ENCODE measurements around the gene ZNF132.
"Not testable (repeated sequence)": the region's sequence is repeated elsewhere in the genome, so short reads cannot be mapped to it uniquely, and the experiment has no call there.

The ZNF132 gene

DNA sequence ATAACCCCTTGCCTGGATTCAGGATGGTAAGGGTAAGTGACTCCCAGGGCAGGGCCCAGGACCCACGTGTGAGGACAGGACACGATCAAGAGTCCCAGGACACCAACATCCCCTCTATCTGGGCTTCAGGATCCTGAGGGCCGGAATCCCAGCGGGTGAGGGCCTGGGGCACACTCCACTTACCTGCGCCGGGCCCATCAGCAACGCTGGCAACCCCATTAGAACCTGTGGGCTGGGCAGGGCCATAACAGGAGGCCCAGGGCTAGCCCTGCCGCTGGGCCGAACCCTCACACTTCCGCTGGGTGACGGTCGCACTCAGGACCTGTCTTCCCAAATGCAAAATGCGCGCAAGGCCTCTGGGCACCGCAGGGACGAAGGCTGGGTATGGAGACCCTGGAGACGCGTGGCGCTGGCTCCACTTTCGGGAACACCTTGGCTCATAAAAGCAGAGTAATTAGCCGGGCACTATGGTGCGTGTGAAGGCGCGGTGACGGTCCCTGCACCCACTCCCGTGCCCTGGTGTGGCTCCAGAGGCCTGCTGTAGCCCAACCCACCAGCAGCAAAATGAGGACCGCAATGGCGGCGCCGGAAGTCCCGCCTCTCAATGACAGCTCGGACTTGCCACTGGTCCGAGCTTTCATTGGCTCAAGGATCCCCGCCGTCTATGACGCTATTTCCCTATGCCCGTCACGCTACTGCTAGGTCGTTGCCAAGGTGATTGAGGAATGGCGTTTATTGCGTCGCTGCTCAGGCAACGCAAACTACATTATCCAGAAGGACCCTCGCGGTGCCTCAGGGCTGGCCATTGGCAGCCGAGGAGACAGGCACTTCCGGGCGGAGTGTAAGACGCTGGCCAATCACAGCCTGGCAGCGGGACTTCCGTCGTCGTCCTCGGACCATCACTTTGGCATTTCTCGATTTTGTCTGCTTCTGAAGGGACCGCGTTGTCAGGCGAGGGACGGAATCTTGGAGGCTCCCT lies at the start of gene ZNF132:
ZNF132 (minus strand) TSS at position 578 of the 979 bp plus-strand sequence; CDS start at position 246, 332 bp downstream.
- peak; percentile 100 for DNase-seq

DNA sequence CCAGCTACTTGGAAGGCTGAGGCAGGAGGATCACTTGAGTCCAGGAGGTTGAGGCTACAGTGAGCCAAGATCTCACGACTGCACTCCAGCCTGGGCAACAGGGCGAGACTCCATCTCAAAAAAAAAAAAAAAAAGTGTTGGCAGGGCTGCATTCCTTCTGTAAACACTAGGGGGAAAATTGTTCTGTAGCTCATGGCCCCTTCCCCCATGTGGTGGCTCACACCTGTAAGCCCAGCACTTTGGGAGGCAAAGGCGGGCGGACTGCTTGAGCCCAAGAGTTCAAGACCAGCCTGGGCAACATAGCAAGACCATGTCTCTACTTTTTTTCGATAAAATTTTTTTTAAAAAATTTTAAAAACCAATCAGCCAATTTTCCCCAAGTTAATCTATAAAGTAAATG lies 44.4 kb upstream of the ZNF132 start:
- peak; percentile 49 for DNase-seq

DNA sequence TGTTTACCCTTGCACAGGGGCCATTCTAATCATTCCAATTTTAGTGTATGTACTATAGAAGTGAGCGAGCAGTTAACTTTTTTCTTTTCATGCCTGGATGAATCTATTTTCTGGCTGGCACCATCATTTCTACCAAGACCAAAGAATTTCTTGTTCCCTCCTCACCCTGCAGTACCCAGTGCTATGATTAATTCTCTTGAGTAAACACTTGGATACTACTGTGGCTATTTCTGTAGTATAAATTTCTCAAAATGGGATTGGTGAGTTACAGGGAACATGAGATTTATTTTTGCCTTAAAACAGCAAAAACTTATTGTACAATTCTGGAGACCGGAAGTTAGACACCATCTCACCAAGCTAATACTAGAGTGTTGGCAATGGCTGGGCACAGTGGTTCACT lies 43.8 kb upstream of the ZNF132 start:
- DNase-seq: no peak

DNA sequence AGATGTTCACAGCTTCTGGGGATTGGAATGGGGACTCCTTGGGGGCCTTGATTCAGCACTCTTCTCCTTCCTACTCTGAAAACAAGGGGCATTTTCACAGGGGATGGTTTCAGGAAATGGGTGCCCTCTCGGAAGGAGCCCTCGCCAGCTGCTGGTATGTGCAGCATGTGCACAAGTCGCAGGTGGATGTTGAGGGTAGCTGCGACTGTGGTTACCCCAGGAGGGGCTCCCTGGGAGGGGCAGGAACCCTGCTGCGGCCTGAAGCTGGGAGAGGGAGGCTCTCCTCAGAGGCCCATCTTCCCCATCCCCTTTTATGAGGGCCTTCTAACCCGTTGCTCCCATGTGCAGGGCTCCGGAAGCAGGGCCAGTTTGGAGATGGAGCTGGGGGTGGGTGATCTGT lies 42.4 kb upstream of the ZNF132 start:
- DNase-seq: no peak

DNA sequence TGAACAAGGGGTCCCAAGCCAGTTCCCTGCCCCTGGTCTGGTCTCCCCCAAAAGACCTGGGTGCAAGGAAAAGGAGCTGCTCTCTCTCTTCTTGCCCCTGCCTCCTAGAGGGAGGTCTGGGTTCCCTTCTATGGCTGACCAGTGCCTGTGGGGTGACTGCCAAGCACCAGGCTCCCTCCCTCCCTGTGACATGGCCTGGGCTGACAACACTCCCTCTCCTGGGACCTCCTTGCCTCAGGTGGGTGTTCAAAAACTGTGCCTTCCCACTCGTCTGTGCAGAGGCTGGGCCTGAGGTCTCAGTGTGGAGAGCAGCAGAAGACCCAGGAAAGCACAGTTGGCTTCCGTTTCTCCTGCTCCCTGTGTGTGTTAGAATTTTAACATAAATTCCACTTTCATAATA lies 40.9 kb upstream of the ZNF132 start:
- no peak for DNase-seq

DNA sequence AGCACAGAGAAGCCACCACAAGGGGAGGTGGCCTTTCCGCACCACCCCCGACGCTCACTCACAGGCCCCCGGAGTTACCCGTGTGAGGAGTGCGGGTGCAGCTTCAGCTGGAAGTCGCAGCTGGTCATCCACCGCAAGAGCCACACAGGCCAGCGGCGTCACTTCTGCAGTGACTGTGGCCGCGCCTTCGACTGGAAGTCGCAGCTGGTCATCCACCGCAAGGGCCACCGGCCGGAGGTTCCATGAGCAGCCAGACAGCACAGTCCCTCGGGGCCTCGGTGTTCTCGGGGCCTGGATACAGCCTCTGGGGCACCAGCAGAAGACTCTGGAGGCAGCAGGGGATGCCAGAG lies 40.5 kb upstream of the ZNF132 start:
- DNase-seq: no peak

DNA sequence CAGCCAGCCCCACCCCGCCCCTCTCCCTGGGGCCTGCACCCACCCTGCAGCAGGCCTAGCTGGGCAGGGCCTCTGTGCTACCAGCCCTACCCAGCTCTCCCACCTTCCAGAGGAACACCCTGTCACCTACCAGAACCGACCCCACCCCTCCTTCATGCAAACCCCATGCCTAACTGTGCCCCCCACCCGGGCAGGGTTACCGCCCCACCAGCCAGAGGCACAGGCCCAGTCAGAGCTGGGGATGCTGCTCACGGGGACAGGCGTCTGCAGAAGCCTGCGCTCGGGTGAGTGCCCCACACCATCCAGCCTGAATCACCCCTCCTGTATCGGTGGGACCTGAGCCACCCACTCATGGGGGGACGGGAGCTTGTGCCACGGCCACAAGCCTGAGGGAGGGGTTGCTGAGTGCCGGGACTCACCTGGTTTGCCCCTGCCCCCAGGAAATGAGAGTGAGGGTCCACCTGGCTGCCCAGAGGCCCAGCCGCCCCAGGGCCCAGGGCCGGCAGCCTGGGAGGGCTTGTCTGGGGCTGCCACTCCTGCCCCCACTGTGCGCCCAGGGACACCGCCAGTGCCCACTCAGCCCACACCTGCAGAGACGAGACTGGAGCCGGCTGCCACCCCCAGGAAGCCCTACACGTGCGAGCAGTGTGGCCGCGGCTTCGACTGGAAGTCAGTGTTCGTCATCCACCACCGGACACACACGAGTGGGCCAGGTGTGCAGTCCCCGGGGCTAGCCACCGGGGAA lies 40.0 kb upstream of the ZNF132 start:
- no peak for DNase-seq

DNA sequence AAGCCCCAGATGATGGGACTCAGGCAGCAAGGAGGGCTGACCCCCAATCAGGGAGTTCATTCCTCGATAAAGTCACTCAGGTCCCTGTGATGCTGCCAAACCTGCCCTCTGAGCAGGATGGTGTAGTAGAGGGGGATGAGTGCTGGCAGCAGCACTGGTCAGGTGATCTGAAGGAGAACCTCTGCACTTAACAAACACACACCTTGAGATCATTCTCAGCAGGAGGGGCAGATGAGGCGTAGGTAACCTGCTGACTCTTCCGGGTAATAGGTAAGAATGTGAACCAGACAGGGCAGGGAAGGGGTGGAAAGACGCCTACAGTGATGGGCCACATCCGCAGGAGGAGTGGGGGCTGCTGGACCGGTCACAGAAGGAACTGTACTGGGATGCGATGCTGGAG lies 39.4 kb upstream of the ZNF132 start:
- no peak for DNase-seq

DNA sequence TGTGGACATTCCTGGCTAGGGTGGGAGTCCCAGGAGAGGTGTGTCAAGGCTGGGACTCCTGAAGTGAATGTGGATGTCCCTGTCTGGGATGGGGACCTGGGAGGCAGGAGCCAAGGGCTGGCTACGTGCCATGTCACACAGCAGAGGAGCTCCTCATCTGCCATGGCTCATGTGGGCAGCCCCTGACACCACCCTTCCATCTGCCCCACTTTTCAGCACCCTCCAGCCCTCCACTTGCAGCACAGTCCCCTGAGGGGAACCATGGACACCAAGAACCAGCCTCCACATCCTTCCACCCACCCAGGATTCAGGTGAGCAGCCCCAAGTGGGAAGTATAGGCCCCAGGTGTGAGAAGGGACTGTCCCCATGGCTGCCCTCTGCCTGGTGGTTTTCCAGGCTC lies 37.9 kb upstream of the ZNF132 start:
- no peak for DNase-seq

DNA sequence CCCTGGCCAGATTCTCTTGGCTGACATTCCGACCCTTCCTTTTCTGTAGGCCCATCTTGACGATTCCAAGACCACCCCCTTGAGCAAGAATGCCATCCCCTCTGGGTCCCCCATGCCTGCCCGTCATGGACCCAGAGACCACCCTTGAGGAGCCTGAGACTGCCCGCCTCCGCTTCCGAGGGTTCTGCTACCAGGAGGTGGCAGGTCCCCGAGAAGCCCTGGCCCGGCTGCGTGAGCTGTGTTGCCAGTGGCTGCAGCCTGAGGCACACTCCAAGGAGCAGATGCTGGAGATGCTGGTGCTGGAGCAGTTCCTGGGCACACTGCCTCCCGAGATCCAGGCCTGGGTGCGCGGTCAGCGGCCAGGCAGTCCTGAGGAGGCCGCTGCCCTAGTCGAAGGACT lies 37.2 kb upstream of the ZNF132 start:
- no peak for DNase-seq

DNA sequence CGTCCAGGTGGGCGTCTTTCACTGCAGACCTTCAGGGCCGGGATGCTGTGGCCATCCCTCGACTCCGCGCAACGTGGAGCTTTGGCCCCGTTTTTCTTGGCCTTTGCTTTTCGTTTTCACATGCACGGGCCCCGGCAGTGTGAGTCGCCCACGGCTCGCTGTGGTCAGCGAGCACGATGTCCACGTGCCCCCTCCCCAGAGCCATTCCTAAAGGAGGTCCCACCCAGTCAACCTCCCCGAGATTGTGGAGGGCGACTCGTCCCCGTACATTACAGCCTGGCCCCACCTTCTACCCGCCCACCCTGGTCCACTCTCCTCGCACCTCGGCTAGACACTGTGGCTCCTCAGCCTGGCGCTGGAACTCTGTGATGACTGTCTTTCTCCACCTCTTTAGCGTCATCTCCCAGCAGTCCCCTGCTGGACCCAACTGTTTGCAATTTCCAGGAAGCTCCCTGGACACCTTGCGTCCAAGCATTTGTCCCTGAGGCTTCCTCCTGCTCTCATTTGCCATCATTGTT lies 36.6 kb upstream of the ZNF132 start:
- peak; percentile 35 for DNase-seq

DNA sequence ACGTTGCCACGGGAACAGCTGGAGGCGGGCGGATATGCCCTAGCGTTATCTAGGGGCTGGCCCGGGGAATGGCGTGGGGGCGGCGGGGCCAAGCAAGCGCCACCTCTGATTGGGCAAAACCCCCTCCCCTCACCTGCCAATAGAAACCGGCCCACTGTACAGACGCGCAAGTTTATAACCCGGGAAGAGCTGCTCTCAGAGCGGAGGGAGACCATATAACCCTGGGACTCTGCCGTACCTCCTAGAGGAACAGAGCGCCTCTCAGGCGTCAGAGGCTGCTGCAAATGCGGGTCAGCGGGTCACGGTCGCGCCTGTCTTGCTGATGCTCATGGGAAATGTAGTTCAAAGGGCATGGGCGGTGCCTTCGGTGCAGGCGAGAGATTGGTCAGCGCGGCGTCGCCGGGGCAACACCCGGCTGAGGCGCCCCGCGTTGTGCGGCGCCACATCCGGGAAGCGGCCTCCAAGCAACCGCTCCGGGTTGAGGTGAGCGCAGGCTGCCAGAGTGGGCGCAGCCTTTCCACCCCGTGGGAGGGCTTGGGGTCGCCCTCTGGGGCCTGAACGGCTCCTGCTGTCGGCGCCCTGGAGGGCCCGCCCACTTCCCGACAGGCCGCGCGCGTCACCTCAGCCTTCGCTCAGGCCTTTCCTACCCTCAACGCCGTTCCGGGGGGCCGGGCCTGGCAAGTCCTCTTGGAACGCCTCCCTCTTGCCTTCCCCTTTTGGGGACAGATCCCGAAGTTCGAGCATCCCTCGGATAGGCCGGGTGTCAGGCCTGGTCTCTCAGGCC lies 36.0 kb upstream of the ZNF132 start, which contains the start of gene ZNF446:
ZNF446 (plus strand) TSS at position 639 of the 784 bp plus-strand sequence. CDS start 867 bp downstream, outside the sequence.
- DNase-seq: peak; percentile 99

DNA sequence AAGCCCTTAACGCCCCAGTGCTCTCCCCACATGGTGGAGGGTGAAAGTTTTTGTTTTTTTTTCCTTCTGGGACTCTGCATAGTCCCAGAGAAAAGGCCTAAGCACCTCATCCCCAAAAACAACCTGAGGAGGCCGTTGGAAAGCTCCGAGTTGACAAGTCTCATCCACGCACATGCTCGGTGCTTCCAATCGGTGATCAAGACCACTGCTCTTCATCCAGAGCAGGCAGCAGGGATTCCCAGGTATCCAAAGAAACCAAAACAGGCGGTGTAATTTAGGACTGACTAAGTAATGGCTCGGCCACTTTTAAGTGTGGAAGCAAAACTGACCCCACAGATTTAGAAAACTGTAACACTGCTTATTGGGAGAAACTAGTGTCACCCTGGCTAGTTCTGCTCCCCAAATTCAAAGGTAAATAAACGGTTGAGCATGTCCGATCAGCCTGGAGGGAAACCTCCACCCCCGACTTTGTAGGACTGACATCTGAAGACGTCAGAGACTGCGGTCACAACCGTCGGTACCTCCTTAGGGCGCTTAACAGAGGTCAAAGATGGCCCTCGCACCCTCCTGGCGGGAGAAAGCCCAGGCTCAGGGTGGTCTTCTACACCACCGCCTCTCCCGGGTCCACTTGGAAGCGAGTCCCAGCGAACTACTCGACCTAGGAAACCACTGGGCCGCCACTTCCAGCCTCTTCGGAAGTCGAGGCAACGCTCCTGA lies 35.2 kb upstream of the ZNF132 start:
- no peak for DNase-seq

DNA sequence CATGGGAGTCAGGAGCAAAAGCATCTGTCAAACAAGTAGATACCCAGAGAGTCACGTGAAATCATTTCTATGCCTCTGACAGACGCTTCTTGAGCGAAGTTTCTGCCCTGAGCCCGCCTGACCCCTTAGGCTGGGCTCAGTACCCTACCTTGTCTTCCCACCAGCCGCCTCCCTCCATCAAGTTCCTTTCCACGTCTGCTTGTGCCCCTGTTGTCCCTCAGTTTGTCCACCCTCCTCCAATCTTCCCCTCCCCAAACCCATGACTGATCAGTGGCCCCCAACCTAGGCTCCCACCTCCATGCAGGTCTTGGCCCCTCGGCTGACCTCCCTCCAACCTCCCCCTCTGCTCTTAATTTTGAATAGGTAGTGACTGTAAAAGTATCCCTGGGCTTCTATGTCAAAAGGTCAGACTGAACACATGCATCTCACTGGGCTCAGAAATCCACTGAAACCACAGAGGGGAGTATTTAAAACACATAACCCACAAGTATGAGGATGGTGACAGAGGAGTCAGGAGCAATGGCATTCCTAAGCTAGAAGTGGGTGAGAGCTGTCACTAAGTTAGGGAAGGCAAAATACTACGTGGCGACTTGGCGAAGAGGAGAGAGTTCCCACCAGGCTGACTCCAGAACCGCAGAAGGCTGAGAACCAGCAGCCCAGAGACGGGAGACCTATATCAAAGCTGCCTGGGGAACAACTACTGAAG lies 34.5 kb upstream of the ZNF132 start:
- no peak for DNase-seq

DNA sequence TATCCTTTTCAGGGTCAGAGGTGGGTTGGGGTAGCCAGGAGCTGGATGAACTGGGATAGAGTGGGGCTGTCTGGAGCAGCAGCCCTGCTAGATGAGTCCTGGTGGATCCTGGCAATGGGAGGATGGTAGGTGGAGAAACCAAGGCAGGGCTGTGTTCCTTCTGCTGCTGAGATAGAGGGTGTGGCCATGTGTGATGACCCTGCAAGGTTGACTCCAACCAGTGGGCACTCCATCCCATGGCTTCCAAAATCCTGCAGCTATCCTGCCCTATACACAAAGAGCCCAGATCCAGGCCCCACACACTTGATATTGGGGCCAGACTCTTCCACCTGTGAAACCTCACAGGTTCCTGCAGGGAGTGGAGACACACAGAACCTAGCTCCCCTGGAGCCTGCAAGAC lies 33.8 kb upstream of the ZNF132 start:
- no peak for DNase-seq

DNA sequence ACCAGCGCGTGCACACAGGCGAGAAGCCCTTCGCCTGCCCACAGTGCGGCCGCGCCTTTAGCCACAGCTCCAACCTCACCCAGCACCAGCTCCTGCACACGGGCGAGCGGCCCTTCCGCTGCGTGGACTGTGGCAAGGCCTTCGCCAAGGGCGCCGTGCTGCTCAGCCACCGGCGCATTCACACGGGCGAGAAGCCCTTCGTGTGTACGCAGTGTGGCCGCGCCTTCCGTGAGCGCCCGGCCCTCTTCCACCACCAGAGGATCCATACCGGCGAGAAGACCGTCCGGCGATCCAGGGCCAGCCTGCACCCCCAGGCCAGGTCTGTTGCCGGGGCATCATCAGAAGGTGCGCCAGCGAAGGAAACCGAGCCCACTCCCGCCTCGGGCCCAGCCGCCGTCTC lies 31.8 kb upstream of the ZNF132 start:
- no peak for DNase-seq

DNA sequence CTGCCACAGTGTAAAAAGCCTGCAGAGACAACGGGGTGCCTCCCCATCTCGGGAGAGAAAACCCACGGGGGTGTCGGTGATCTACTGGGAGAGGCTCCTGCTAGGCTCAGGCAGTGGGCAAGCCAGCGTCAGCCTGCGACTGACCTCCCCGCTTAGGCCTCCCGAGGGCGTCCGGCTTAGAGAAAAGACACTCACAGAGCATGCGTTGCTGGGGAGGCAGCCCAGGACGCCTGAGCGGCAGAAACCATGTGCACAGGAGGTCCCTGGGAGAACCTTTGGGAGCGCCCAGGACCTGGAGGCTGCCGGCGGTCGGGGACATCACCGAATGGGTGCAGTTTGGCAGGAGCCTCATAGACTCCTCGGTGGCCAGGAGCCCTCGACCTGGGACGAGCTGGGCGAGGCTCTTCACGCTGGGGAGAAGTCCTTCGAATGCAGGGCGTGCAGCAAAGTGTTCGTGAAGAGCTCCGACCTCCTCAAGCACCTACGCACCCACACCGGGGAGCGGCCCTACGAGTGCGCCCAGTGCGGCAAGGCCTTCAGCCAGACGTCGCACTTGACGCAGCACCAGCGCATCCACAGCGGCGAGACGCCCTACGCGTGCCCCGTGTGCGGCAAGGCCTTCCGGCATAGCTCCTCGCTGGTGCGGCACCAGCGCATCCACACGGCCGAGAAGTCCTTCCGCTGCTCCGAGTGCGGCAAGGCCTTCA lies 31.0 kb upstream of the ZNF132 start:
- DNase-seq: not testable (repeated sequence)

DNA sequence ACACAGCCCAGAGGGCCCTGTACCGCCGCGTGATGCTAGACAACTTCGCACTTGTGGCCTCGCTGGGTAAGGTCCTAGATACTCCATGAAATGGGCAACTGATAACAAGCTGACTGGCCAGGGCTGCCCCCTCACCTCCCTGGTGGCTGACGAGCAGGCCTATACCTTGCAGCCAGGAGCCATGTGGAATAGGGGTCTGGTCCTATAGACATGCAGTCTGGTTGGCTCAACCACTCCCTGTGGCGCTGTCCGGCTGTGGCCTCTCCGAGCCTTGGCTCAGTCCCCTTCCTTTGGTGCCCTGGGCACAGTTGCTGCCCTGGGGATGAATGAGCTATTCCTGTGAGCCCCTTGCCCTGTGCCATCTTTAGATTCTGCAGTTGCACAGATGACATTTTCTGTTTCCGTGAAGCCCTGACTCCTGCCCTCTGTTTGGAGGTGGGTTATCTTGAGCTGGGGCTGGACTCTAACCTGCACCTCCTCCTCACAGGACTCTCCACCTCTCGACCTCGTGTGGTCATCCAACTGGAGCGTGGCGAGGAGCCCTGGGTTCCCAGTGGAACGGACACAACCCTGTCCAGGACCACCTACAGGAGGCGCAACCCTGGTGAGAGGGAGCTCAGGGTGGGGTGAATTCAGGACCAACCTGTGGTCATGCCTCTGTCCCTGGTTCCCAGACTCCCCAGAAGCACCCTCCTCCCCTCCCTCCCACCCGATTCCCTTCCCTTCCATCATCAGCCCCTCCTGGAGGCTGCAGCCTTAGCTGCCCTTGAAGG lies 29.5 kb upstream of the ZNF132 start:
- DNase-seq: no peak

DNA sequence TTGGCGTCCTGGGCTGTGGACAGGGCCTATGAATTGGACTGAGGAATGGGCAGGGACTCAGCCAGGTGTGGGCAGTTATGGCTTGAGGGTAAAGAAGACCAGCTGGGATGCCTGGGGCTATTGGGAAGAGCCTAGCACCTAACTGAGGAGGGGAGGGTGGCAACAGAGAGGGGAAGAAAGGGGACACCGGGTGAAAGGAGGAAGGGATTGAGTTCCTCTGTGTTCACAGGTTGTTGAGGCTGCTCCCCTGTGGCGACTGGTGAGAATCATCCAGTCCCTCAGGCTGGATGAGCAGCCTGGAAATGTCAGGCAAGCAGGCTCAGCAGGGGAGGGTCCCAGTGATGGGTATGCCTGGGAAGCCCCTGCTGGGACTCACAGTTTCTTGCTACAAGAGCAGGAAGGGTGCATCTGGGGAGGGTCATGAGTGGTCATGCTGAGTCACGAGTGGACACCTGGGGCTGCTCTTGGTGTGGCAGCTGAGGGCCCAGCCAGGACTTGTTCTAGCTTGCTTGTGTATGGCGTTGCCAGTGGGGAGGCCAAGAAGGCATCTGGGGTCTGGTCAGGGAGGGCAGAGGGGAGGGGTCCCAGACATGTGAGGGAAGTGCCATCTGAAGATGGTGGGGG lies 28.4 kb upstream of the ZNF132 start:
- no peak for DNase-seq
